ENCODE measurements around the gene FAM83F.

DNA sequence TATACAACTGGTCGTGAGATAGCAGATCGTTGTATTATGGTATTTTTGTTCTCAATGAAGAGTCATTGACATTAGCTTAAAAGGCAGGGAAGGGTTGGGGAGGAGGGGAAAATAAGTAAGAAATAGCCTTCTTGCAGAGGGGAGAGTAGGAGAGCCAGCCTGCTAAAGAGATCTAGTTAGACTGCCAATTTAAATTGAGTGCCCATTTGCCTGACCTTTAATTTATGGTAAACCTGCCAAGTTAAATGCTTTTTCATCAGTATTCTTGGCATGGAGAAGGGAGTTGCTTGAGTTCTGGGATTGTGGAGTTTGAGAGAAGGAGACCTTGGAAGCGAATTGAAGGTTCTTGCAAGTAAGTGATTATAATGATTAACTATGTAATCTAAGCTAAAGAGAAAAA, 89.0 kb downstream of the FAM83F start:
- no peak for TF ChIP-seq POLR2AphosphoS5 (IDR thresholded peaks at IDR 0.05; ENCODE audit: insufficient read depth in 1 of 2, low read depth in 1 of 2)
- TF ChIP-seq, protein P1, sequence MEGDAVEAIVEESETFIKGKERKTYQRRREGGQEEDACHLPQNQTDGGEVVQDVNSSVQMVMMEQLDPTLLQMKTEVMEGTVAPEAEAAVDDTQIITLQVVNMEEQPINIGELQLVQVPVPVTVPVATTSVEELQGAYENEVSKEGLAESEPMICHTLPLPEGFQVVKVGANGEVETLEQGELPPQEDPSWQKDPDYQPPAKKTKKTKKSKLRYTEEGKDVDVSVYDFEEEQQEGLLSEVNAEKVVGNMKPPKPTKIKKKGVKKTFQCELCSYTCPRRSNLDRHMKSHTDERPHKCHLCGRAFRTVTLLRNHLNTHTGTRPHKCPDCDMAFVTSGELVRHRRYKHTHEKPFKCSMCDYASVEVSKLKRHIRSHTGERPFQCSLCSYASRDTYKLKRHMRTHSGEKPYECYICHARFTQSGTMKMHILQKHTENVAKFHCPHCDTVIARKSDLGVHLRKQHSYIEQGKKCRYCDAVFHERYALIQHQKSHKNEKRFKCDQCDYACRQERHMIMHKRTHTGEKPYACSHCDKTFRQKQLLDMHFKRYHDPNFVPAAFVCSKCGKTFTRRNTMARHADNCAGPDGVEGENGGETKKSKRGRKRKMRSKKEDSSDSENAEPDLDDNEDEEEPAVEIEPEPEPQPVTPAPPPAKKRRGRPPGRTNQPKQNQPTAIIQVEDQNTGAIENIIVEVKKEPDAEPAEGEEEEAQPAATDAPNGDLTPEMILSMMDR (IDR thresholded peaks at IDR 0.05): no peak

Measured in vagina (tissue), 2 donors.